NCI-H1436 (cell line): ENCODE measurements around the gene CDC42BPB.

Source experiments
- DNase-seq: peaks from one replicate; lab custom pipeline; 2025; lab: John Stamatoyannopoulos, UW

CDC42BPB gene, protein sequence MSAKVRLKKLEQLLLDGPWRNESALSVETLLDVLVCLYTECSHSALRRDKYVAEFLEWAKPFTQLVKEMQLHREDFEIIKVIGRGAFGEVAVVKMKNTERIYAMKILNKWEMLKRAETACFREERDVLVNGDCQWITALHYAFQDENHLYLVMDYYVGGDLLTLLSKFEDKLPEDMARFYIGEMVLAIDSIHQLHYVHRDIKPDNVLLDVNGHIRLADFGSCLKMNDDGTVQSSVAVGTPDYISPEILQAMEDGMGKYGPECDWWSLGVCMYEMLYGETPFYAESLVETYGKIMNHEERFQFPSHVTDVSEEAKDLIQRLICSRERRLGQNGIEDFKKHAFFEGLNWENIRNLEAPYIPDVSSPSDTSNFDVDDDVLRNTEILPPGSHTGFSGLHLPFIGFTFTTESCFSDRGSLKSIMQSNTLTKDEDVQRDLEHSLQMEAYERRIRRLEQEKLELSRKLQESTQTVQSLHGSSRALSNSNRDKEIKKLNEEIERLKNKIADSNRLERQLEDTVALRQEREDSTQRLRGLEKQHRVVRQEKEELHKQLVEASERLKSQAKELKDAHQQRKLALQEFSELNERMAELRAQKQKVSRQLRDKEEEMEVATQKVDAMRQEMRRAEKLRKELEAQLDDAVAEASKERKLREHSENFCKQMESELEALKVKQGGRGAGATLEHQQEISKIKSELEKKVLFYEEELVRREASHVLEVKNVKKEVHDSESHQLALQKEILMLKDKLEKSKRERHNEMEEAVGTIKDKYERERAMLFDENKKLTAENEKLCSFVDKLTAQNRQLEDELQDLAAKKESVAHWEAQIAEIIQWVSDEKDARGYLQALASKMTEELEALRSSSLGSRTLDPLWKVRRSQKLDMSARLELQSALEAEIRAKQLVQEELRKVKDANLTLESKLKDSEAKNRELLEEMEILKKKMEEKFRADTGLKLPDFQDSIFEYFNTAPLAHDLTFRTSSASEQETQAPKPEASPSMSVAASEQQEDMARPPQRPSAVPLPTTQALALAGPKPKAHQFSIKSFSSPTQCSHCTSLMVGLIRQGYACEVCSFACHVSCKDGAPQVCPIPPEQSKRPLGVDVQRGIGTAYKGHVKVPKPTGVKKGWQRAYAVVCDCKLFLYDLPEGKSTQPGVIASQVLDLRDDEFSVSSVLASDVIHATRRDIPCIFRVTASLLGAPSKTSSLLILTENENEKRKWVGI (N-terminal part only)

DNA sequence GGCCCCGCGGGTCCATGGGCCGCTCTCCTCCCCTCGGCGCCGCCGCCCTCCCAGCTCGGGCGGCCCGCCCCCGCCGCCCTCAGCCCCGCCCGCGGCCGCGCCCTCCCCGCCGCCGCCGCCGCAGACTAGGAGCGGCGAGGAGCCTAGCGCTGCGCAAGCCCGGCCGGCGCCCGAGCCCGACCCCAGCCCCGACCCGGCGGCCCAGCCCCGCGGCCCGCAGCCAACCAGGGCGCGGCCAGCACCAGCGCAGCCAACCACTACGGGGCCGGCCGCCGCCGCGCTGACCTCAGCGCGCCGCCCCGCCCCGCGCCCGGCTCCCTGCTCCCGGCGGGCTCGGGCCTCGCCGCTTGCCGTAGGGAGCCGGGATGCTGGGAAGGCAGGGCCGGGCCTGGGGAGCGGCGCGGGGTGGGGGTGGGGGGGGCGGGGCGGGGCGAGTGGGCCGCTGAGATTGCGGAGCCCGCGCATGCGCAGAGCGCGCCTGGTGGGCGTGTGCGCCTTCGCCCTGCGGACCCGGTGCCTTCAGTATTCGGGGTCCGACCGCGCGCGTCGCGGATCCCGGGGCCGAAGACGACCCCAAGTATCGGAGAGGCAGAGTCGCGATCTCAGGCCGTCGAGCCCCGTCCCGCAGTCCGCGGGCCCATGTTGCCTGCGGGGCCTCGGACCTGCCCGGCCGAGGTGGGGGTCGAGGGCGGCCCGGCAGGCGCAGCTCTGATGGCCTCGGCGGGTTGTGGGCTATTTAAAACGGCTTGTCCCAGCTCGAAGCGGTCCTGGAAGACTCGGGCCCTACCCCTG lies at the start of gene CDC42BPB:
TSS of gene CDC42BPB (minus strand) at position 178 of the 792 bp plus-strand sequence. CDS start 376 bp downstream, outside the sequence.
- peak; percentile 84 for DNase-seq

DNA sequence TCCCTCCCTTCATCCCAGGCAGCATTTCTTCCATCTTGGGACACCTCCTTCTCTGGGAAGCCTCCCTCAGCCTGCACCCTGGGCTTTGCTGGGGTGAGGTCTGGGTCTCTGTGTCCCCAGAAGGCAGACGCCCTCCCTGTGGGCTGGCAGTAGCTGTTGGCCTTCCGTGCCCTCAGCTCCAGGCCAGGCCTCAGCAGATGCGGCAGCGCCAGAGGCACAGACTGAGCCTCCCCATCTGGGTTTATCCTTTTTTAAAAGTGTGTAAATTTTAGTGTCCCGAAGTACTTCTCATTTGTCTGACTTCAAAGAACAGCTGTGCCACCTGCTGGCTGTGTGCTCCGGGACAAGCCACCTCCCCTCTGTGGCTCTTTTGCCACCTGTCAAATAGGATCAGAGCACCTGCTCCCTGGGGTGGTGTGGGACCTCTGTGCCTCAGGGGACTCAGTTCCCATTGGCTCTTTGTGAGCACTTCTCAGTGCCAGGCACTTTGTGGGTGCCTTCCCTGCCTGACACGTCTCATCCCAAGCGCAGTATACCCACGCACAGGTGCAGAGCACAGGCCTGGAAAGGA lies 48.3 kb upstream of the CDC42BPB start:
- peak; percentile 78 for DNase-seq

DNA sequence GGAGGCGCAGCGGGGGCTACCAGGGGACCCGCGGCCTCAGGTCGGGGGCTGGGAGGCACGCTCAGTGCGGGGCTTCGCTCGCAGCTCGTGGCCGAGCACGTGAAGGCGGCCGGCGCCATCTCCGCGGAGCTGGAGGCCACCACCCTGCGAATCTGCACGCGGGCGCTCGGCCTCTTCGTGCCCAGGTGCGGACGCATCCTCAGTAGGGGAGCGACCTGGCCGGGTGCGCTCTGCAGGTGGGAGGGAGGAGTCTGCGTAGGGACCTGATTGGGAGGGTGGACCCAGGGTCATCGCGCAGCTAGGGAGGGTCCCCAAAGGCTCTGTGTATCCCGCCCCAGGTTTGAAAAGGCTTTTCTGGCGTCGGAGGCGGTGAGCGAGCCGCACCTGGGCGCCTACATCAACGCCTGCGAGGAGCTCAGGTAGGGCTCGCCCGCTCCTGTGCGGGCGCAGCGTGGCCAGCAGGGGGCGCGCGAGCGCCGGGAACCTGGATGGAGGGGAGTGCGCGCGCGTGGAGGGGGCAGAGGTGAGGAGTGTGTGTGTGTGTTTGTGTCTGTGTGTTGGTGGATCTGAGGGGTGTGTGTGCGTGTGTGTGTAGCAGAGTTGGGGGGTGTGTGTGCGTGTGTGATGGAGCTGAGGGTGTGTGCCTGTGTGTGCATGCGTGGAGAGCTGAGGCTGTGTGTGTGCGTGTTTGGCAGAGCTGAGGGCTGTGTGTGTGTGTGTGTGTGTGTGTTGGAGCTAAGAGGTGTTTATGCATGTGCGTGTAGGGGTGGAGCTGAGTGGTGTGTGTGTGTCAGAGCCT lies 47.5 kb upstream of the CDC42BPB start:
- peak; percentile 55 for DNase-seq

DNA sequence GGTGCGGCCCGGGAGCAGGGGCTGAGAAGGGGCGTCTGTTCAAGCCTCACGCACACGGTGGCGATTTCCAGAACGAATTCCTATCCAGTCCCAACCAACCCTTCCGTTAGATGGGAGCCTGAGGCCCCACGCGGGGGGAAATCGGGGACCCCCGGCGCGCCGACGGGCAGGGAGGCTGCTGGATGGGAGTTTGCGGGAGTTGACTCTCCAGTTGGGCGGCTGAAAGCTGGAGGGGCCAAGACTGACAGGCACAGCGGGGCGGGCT lies 47.0 kb upstream of the CDC42BPB start:
- no peak for DNase-seq

DNA sequence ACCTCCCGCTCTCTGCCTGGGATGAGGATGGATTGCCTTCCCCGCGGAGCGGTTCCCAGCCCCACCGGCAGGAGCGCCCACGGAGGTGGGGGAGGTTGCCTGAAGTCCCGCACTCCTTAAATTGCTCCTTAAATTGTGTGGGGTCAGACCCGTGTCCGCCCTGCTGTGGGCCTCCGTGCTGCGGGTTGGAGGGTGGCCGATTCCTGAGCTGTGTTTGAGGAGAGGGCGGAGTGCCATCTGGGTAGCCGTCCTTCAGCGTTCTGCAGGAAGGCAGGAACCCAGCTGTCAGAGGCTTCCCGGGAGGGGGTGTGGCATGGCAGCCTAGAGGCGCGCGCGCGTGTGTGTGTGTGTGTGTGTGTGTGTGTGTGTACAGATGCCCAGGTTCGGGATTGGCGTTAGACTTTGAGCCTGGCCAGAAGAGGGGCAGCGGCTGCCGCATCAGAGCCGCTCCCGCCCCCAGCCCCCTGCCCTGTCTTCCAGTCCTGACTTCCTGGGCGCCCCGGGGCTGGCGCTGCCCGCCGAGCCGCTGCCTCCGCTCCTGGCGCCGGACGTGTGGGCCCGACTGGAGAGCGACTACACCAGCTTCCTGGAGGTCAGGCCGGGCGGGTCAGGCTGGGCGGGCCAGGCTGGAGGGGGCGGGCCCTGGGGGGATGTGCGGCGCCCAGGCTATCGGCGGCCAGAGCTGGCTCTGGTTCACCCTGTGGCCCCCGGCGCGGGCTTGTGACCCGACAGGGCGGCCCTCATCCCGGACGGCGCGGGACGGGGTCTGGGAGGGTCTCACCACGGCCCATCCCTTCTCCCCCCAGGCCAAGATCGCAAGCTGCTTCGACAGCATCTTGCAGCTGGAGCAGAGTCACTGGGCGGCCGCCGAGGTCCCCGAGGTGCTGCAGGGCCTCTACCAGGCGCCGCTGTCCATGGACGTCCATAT lies 46.4 kb upstream of the CDC42BPB start:
- DNase-seq = peak; percentile 38

DNA sequence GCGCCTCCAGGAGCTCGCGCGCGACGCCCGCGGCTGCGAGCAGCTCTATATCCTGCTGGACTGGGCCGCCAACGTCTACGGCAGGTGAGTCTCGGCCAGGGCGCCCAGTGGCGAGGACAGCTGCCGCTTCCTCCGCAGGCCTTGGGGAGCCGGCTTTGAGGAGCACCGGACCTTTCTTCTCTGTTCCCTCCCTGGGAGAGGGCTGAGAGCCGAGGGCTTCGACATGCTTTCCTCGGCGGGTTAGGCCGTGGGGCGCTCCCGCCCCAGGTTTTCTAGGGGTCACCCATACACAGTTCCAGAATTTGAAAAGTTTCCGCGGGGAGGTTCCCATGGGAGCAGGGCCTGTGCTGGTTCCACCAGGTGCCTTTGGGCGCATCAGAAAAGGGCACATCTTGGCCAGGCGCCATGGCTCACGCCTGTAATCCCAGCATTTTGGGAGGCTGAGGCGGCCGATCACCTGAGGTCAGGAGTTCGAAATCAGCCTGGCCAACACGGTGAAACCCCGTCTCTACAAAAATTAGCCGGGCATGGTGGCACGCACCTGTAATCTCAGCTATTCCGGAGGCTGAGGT lies 45.4 kb upstream of the CDC42BPB start:
- DNase-seq = no peak

DNA sequence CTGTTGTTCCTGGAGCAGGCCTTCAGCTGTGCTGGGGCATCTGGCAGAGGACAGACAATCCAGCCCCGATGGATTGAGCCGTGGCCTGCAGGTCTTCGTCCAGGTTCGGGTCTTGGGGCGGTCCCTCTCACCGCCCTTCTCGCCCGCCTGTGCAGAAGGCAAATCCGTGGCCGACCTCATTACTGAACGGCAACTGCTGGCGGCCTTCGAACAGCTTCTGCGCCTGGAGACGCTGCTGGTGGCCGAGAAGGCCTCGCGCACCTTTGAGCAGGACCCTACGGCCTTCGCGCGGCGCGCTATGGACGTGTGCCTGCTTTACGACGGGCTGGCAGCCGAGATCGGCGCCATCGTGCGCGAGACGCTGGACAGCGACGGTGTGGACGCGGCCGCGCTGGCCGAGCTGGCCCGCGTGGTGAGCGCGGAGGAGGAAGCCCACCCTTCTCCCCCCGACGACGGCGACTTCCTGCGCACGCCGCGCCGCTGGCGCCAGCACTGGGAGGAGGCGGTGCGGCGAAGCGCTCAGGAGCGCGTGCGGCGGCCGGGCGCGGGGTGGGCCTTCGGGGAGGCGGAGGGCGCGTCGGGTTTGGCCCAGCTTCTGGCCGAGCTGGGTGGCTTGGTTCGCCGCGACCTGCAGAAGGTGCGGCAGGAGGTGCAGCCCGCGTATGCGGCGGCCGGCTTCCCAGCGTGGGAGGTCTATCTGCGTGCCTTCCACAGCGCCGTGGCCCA lies 44.8 kb upstream of the CDC42BPB start:
- no peak for DNase-seq

DNA sequence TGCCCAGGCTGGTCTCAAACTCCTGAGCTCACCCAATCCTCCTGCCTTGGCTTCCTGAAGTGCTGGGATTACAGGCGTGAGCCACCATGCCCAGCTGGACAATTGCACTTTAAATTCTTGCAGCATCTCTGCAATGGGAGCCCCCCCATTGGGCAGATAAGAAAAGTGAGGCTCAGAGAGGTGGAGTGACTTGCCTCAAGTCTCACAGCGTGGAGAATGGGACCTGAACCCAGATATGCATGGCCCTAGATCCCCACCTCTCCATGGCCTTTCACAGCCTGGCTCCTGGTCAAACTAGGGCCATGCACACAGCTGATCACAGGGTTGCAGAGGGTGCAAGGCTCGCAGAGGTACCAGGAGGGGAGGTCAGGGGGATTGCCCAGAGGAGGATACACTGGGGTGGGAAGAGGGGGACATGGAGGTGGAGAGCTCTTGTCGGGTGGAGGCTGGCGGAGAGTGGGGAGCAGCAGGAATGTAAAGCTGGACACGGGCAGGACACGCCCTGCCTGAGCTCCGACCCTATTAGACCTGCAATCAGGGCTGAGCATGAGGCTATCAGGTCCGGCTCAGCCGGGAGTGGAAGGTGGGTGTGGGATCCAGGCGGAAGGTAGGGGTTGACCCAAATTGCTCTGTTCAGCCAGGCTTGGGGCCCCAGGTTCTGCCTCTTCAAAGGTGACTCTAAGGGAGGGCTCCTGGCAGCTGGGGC lies 44.1 kb upstream of the CDC42BPB start:
- DNase-seq = no peak

DNA sequence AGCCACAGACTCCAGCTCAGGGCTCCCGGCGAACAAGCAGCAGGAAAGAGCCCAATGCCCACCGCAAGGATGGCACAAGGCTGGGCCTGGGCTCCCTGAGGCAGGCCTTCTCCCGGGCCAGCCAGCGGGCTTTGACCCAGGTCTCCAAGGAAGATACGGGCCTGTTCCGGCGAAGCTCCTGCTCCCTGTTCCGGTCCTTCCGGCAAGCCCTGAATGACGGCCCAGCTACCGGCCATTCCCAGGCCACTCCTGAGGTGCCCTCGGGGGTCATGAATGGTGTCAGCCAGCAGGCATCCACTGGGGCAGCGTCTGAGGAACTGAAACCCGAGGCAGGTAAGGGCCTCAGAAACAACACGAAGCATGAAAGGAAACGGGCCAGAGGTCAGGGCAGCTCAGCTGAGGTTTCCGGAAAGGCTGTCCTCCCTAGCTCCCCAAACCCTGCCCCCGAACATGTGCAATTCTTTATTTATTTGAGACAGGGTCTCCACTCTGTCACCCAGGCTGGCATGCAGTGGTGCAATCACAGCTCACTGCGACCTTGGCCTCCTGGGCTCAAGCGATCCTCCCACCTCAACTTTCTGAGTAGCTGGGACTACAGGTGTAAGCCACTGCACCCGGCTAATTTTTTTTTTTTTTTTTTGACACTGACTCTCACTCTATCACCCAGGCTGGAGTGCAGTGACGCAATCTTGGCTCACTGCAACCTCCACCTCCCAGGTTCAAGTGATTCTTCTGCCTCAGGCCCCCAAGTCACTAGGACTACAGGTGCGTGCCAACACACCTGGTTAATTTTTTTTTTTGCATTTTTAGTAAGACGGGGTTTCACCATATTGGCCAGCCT lies 43.2 kb upstream of the CDC42BPB start:
- DNase-seq = no peak

DNA sequence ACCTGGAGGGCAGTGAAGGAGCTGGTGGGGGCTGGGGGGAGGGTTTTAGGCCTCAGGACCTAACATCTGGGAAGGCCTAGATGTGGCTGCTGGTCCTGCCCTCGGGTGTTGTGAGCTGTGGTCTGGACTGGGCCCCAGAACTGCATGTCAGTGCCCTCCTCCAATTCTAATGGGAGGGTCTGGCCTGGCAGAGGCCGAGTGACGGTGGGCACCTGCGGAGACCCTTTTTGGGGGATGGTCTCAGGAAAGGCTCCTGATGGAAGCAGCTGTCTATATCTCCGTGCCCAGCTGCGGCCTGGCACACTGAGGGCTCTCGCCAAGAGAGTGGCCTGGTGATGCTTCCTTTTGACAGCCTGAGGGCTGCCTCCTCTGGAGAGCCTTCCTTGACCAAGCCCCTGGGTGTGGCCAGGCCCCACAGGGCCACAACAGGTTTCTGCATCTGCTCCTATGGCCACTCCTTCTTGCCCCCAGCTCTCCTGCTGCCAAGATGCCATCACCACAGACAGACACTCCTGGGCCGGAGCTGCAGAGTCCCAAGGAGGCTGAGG lies 42.5 kb upstream of the CDC42BPB start:
- no peak for DNase-seq

DNA sequence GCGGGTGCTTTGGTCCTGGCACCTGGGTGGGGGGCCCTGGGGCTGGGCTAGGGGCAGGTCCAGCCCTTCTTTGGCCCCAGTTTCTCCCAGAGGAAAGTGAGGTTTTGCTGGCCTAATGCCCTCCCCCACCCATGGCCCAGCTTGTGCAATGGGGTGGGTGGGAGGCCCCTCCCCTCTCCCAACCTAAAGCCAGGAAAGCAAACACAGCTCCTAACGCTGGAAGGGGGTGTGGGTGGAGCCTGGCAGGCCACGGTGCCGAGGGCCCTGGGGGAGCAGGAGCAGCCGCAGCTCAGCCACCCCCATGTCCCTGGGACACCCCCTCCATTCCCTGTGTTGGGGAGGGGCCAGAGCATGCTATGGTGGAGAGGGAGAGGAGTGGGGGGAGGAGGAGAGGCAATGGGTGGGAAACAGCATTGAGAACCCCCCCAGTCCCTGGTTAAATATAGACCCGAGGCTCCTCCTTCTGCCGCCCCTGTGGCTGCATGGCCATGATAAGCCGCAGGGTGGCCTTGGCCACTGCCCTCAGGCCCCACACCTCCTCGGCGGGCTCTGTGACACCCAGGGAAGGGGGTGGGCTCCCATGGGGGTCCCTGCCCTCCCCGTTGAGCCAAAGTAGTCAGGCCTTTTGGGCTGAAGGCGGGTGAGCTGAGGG lies 41.9 kb upstream of the CDC42BPB start:
- no peak for DNase-seq

DNA sequence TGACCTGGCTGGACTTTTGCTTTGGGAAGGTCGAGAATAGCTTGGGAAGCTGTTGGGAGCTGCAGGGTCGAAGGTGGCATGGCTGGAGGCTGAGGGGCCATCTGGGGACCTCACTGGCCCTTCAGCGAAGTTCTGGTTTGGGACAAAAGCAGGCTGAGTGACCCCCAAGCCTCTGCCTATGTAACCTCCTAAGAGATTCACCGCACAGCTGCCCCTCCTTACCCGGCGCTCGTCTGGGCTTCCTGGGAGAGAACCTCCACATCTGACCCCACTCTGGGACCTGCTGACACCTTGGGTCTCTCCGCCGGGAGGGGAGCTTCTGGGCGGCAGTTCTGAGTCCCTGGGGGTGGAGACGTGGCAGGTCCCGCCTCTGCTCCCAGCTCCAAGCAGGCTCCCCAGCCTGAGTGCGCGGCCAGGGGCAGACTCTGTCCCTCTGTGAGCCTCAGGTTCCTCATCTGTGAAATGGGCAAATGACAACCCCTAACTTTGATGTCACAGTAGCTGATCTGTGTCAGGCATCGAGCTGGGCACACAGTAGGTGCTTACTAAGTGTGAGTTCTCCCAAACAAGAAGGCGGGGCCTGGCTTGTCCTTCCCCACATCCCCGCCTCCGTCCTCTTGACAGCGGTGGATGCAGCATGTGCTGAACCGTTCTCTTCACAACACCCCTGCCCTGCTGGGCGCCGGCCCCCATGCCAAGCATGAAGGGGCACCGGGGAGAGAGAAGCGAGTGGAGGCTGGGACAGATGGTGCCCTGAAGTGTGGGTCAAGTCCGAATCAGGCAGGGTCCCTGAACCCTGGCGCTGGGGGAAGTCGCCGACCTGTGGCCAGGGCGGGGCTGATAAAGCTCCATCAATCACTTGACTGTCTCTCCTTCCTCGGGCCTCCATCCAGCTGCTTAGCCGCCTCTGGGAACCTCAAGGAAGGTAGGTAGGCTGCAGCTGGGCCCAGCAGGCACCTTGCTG lies 40.9 kb upstream of the CDC42BPB start:
- no peak for DNase-seq

DNA sequence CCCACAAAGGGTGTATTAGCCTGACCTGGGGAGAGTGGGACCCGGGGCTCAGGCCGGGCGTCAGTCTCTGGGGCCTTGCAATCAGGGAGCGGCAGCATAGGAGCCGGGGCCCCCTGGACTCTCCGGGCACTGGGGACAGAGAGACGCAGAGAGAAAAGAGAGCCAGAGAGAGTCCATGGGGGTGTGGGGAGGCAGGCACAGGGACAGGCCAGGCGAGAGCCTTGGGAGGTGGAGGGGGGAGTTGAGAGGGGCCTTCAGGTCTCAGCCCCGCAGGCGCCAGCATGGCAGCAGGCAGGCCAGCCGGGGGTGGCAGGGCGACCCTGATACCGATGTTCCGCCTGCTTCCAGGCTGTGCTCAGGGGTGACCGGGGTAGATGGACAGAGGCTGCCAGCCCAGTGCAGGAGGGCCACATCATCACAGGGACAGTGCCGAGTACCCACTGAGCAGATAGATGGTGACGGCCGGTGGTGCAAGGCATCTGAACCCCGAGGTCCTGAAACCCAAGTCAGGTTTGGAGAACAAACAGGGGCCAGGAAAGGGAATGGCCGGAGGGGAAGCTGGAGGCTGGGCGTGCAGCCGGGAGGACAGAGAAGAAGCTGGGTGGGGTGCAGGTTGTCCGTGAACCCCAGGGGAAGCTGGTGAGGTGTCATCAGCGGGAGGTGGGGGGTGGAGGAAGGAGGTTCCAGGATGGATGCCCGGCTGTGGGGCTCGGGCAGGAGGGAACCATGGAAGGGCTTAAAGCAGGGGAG lies 40.1 kb upstream of the CDC42BPB start:
- no peak for DNase-seq

DNA sequence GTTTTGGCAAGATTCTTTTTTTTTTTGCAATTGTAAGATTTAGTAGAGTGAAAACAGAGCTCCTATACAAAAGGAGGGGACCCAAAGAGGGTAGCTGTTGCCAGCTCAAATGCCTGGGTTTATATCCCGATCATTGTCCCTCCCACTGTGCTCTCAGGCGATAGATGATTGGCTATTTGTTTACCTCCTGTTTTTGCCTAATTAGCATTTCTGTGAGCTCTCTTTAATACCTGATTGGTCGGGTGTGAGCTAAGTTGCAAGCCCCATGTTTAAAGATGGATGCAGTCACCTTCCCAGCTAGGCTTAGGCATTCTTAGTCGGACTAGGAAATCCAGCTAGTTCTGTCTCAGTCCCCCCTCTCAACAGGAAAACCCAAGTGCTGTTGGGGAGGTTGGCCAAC lies 39.0 kb upstream of the CDC42BPB start:
- DNase-seq = no peak
